BLaER1 treated with 17β-estradiol and CSF1 and Interleukin-3, amounts not matched to agents 10 nM and 100 nM (cell line): ENCODE results near the gene COL23A1.

Experiments
- H3K27ac ChIP-seq, 11 experiments: shearing (Covaris generic); formaldehyde crosslinking; 2 replicates each; pipeline ENCODE4 v1.8.1; 2022
- H3K27me3 ChIP-seq, 11 experiments: shearing (Covaris generic); formaldehyde crosslinking; 2 replicates each; pipeline ENCODE4 v1.8.1; 2022
- H3K36me3 ChIP-seq, 11 experiments: shearing (Covaris generic); formaldehyde crosslinking; 2 replicates each; pipeline ENCODE4 v1.8.1; 2022
- H3K4me1 ChIP-seq, 10 experiments: shearing (Covaris generic); formaldehyde crosslinking; 2 replicates each; pipeline ENCODE4 v1.8.1; 2022
- H3K4me2 ChIP-seq, 11 experiments: shearing (Covaris generic); formaldehyde crosslinking; 2 replicates each; pipeline ENCODE4 v1.8.1; 2022
- H3K4me3 ChIP-seq, 10 experiments: shearing (Covaris generic); formaldehyde crosslinking; 2 replicates each; pipeline ENCODE4 v1.8.1; 2022
- H3K9ac ChIP-seq, 11 experiments: shearing (Covaris generic); formaldehyde crosslinking; 2 replicates each; pipeline ENCODE4 v1.8.1; 2022
- H3K9me3 ChIP-seq, 11 experiments: shearing (Covaris generic); formaldehyde crosslinking; replicated peaks in 1 of 11; 2 replicates each; pipeline ENCODE4 v1.8.1; 2022
- H4K20me1 ChIP-seq, 11 experiments: shearing (Covaris generic); formaldehyde crosslinking; 2 replicates each; pipeline ENCODE4 v1.8.1; 2022
- Cebpa-rat ChIP-seq, 11 experiments: shearing (Covaris generic); IDR thresholded peaks; 2 replicates each; pipeline ENCODE4 v1.8.1; 2022

The COL23A1 gene

GRCh38 chr5:178439493-178440180, 150.6 kb downstream of the COL23A1 start:
- H3K4me3 ChIP-seq = no peak overlapping the region
- peak overlapping the region in 9 of 11 experiments; percentile 38 to 94 (median 79); a peak in 17 of 22 replicates for H3K4me2 ChIP-seq
- H3K4me1 ChIP-seq = peaks cover 30 to 100% (median 97%) of the 10 kb centered on the region in 10 experiments
- H3K9me3 ChIP-seq = peaks cover 0 to 5% (median 0%) of the 10 kb centered on the region in 11 experiments; a peak in 2 of 22 replicates
- no peaks in the 10 kb centered on the region for H4K20me1 ChIP-seq
- H3K27me3 ChIP-seq = peaks cover 0 to 20% (median 0%) of the 10 kb centered on the region in 11 experiments; a peak in 3 of 22 replicates
- H3K27ac ChIP-seq = no peak overlapping the region; a peak in 1 of 22 replicates
- H3K9ac ChIP-seq = 0 out of 22 replicates have a peak overlapping the region, but pooled peaks of 1 of the 11 experiments have one; percentile 7
- TF ChIP-seq Cebpa-rat (IDR thresholded peaks at IDR 0.05) = no peak
- no peaks in the 10 kb centered on the region for H3K36me3 ChIP-seq

DNA sequence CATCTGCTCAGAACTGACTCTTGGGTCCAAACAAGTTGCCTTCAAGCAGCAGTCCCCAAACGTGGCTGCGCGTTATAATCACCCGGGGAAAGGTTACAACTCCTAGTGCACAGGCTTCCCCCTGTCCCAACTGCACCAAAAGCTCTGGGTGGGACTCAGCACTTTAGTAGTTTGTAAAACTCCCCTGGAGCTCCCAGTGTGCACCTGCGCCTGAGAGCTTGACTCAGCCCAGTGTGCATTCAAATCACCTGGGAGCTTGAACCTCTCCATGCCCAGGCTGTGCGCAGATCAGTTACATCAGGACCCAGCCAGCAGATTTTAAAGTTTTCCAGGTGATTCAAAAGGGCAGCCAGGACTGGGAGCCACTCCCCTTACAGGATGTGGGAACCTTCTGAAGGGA, 151.4 kb downstream of the COL23A1 start:
- H3K36me3 ChIP-seq = no peaks in the 10 kb centered on the region
- H4K20me1 ChIP-seq = no peaks in the 10 kb centered on the region
- peaks cover 0 to 21% (median 0%) of the 10 kb centered on the region in 11 experiments; a peak in 3 of 22 replicates for H3K27me3 ChIP-seq
- peak overlapping the region in 9 of 11 experiments; percentile 38 to 94 (median 79); a peak in 17 of 22 replicates for H3K4me2 ChIP-seq
- peaks cover 38 to 100% (median 97%) of the 10 kb centered on the region in 10 experiments for H3K4me1 ChIP-seq
- H3K4me3 ChIP-seq = no peak overlapping the region
- H3K9me3 ChIP-seq = peaks cover 0 to 5% (median 0%) of the 10 kb centered on the region in 11 experiments; a peak in 2 of 22 replicates
- no peak overlapping the region for H3K9ac ChIP-seq
- no peak overlapping the region for H3K27ac ChIP-seq
- TF ChIP-seq Cebpa-rat (IDR thresholded peaks at IDR 0.05) = no peak

DNA sequence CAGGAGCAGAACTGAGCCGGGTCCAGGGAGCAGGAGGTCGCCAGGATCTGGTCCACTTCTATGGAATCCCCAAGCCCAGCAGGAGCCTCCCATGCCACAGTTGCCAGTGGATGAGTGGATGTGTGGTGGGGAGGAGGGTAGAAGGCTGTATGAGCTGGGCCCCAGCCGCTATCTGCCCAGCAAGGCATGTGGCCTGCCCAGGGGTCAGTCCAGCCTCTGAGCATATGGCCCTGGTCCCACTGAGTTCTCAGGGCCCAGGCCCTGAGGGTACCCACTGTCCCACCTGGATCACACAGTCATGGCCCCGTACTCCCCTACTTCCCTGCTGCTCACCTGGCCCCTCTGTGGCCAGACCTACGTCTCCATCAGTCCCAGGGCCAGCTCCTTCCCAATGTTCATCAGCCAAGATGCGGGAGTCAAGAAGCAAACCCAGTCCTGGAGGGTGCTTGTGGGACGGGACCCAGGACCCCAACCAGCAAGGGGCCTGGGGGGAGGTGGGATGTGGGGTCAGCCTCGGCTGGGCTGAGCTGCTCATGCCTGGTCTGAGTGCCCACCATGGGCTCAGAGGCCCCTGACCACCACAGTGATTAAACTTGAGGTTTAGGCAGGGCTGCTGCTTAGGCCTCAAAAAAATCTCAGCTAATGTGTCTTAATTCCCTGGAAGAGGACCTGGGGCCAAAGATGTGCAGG, 152.7 kb downstream of the COL23A1 start:
- Histone ChIP-seq H3K4me3 (no peak overlapping the region), H4K20me1 (no peaks in the 10 kb centered on the region), H3K36me3 (no peaks in the 10 kb centered on the region), H3K9ac (no peak overlapping the region), H3K4me2 (peak overlapping the region in 6 of 11 experiments; percentile 80 to 98 (median 92); a peak in 7 of 22 replicates), H3K9me3 (peaks cover 0 to 5% (median 0%) of the 10 kb centered on the region in 11 experiments; a peak in 2 of 22 replicates), H3K27me3 (peaks cover 0 to 14% (median 0%) of the 10 kb centered on the region in 11 experiments; a peak in 2 of 22 replicates), H3K27ac (no peak overlapping the region), H3K4me1 (peaks cover 38 to 100% (median 97%) of the 10 kb centered on the region in 10 experiments)
- no peak for TF ChIP-seq Cebpa-rat (IDR thresholded peaks at IDR 0.05)

GRCh38 chr5:178436326-178436940, 153.8 kb downstream of the COL23A1 start:
- TF ChIP-seq Cebpa-rat (IDR thresholded peaks at IDR 0.05) = no peak
- H3K36me3 ChIP-seq = no peaks in the 10 kb centered on the region
- H3K9ac ChIP-seq = no peak overlapping the region
- peaks cover 0 to 14% (median 0%) of the 10 kb centered on the region in 11 experiments; a peak in 2 of 22 replicates for H3K27me3 ChIP-seq
- no peak overlapping the region for H3K27ac ChIP-seq
- peaks cover 0 to 6% (median 0%) of the 10 kb centered on the region in 11 experiments; a peak in 5 of 22 replicates for H3K9me3 ChIP-seq
- H3K4me1 ChIP-seq = peaks cover 35 to 98% (median 93%) of the 10 kb centered on the region in 10 experiments
- no peak overlapping the region for H3K4me3 ChIP-seq
- H3K4me2 ChIP-seq = peak overlapping the region in 9 of 11 experiments; percentile 80 to 98 (median 90); a peak in 17 of 22 replicates
- no peaks in the 10 kb centered on the region for H4K20me1 ChIP-seq

GRCh38 chr5:178435321-178436238, 154.6 kb downstream of the COL23A1 start:
- peaks cover 35 to 89% (median 84%) of the 10 kb centered on the region in 10 experiments for H3K4me1 ChIP-seq
- peak overlapping the region; percentile 76 to 98 (median 90) for H3K4me2 ChIP-seq
- peaks cover 0 to 7% (median 0%) of the 10 kb centered on the region in 11 experiments; a peak in 3 of 22 replicates for H3K9me3 ChIP-seq
- peak overlapping the region in 7 of 11 experiments; percentile 22 to 55 (median 48); a peak in 11 of 22 replicates for H3K9ac ChIP-seq
- peaks cover 0 to 14% (median 0%) of the 10 kb centered on the region in 11 experiments; a peak in 2 of 22 replicates for H3K27me3 ChIP-seq
- peak overlapping the region in 6 of 11 experiments; percentile 38 to 59 (median 52); a peak in 10 of 22 replicates for H3K27ac ChIP-seq
- no peaks in the 10 kb centered on the region for H4K20me1 ChIP-seq
- no peaks in the 10 kb centered on the region for H3K36me3 ChIP-seq
- no peak for TF ChIP-seq Cebpa-rat (IDR thresholded peaks at IDR 0.05)
- peak overlapping the region in 7 of 10 experiments; percentile 4 to 39 (median 26); a peak in 7 of 20 replicates for H3K4me3 ChIP-seq

DNA sequence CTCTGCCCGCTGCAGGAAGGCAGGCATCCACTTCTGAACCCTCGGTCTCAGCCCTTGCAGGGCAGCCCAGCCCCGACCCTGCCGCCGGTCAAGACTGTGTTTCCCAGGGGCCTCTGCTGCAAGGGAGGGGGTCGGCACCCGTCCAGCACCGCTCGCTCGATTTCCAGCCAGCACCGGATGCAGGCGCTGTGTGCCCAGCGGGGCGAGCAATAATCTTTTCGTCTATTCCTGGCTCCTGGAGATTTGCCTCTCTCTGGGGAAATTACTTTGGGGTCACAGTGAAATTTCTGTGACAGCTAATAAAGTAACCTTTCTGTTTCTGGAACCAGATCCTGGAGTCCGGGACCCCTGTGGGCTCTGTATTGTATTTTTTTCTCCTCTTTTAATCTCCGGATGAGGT, 155.3 kb downstream of the COL23A1 start:
- peak overlapping the region in 8 of 11 experiments; percentile 3 to 59 (median 49); a peak in 13 of 22 replicates for H3K27ac ChIP-seq
- H4K20me1 ChIP-seq = no peaks in the 10 kb centered on the region
- peaks cover 0 to 14% (median 0%) of the 10 kb centered on the region in 11 experiments; a peak in 2 of 22 replicates for H3K27me3 ChIP-seq
- H3K4me2 ChIP-seq = peak overlapping the region; percentile 76 to 98 (median 90)
- TF ChIP-seq Cebpa-rat (IDR thresholded peaks at IDR 0.05) = no peak
- peaks cover 35 to 82% (median 77%) of the 10 kb centered on the region in 10 experiments for H3K4me1 ChIP-seq
- H3K9ac ChIP-seq = peak overlapping the region in 8 of 11 experiments; percentile 0 to 55 (median 42); a peak in 12 of 22 replicates
- peak overlapping the region in 8 of 10 experiments; percentile 4 to 39 (median 20); a peak in 10 of 20 replicates for H3K4me3 ChIP-seq
- H3K9me3 ChIP-seq = peaks cover 0 to 7% (median 0%) of the 10 kb centered on the region in 11 experiments; a peak in 3 of 22 replicates
- no peaks in the 10 kb centered on the region for H3K36me3 ChIP-seq

DNA sequence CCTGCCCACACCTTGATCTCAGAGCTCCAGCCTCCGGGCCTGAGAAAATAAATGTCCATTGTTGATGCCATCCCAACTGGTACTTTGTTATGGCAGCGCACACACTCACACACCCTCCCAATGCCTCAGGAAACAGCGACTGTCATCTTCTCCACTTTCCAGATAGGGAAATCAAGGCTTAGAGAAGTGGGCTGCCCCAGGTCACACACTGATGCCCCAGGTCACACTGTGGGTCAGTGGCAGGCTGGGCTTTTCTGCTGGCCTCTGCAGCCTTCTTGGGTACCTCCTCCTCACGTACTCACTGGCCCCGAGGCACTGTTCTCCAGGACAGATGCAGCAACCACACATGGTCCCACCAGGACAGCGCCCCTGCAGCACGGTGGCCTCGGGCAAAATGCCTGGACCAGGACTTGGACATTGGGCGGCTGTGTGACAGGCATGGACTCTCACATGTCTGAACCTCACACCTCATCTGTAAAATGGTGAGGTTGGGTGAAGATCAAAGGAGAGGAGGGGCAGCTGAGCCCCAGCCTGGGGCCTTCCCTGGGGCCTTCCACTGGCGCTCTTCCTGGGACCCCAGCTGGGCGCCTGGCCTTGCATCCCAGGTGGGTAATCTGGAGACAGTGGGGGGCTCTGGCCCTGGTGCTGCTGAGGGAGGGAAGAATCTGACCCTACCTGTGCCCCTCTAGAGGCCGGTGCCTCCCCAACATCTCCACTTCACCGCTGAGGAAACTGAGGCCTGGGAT, 156.0 kb downstream of the COL23A1 start:
- H3K27me3 ChIP-seq = peaks cover 0 to 14% (median 0%) of the 10 kb centered on the region in 11 experiments; a peak in 2 of 22 replicates
- no peaks in the 10 kb centered on the region for H3K36me3 ChIP-seq
- H3K9me3 ChIP-seq = peaks cover 0 to 7% (median 0%) of the 10 kb centered on the region in 11 experiments; a peak in 3 of 22 replicates
- H3K4me3 ChIP-seq = peak overlapping the region in 6 of 10 experiments; percentile 4 to 39 (median 28); a peak in 7 of 20 replicates
- no peaks in the 10 kb centered on the region for H4K20me1 ChIP-seq
- H3K4me2 ChIP-seq = peak overlapping the region; percentile 76 to 98 (median 90)
- peak overlapping the region in 8 of 11 experiments; percentile 3 to 59 (median 49); a peak in 13 of 22 replicates for H3K27ac ChIP-seq
- TF ChIP-seq Cebpa-rat (IDR thresholded peaks at IDR 0.05) = no peak
- H3K4me1 ChIP-seq = peaks cover 35 to 75% (median 70%) of the 10 kb centered on the region in 10 experiments
- peak overlapping the region in 8 of 11 experiments; percentile 0 to 55 (median 42); a peak in 11 of 22 replicates for H3K9ac ChIP-seq
